HG02884 (cell line): ENCODE results near the gene ASAP2.
"Not testable (repeated sequence)": the region's sequence is repeated elsewhere in the genome, so short reads cannot be mapped to it uniquely, and the experiment has no call there.

Experiments used
- ATAC-seq: cut with Tn5 transposase; IDR thresholded peaks from one replicate; pipeline ENCODE4 v1.9.1; 2021; ENCODE audit warnings: mild to moderate bottlenecking, moderate library complexity; ENCODE audit not compliant: unreplicated experiment

Gene ASAP2

GRCh38 chr2:9210030-9210429 lies 3.4 kb downstream of the ASAP2 start:
- no peak for ATAC-seq

DNA sequence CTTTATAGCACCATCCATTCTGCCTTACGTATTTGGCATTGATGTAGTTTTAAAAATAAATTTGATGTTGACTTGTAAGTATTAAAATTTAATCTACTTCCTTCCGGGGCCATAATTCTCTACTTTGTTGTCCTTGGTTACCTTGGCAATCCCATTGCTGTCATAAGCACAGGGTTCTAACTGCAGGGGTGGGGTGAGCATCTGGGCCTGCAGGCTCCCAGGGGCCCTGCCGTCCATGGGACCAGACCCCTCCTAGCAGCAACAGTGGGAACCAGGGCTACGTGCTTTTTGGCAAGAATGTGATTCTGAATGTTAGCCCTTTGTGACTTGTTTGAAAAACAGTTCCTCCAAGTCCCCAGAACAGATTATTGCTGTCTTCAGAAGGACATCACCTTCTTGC lies 4.9 kb downstream of the ASAP2 start:
- ATAC-seq: no peak

GRCh38 chr2:9212010-9212635 lies 5.5 kb downstream of the ASAP2 start:
- ATAC-seq: no peak

- ATAC-seq: no peak
Observed at GRCh38 chr2:9212661-9213411, 6.2 kb downstream of the ASAP2 start.

- no peak for ATAC-seq
Observed at GRCh38 chr2:9213477-9214051, 7.0 kb downstream of the ASAP2 start.

GRCh38 chr2:9214873-9215272 lies 8.3 kb downstream of the ASAP2 start:
- ATAC-seq: no peak

- no peak for ATAC-seq
Observed at GRCh38 chr2:9215680-9216079, 9.1 kb downstream of the ASAP2 start.

DNA sequence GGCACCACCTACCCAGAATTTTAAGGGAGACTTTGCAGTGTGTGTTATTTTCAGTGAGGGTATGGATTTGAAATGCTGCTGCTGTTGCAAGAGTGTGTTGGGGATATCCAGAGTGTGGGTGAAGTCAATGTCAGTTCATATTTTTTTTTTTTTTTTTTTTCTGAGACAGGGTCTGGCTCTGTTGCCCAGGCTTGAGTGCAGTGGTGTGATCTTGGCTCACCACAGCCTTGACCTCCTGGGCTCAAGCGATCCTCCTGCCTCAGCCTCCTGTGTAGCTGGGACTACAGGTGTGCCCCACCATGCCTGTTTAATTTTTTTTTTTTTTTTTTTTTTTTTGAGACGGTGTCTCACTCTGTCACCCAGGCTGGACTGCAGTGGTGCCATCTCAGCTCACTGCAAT lies 9.5 kb downstream of the ASAP2 start:
- ATAC-seq: not testable (repeated sequence)

- ATAC-seq: no peak
Observed at GRCh38 chr2:9217838-9218770, 11.5 kb downstream of the ASAP2 start.

- ATAC-seq: no peak
Observed at GRCh38 chr2:9219027-9219445, 12.4 kb downstream of the ASAP2 start.

GRCh38 chr2:9220201-9220600 lies 13.6 kb downstream of the ASAP2 start:
- ATAC-seq: no peak

GRCh38 chr2:9221223-9221622 lies 14.6 kb downstream of the ASAP2 start:
- ATAC-seq: no peak

GRCh38 chr2:9222239-9222892 lies 15.8 kb downstream of the ASAP2 start:
- no peak for ATAC-seq

DNA sequence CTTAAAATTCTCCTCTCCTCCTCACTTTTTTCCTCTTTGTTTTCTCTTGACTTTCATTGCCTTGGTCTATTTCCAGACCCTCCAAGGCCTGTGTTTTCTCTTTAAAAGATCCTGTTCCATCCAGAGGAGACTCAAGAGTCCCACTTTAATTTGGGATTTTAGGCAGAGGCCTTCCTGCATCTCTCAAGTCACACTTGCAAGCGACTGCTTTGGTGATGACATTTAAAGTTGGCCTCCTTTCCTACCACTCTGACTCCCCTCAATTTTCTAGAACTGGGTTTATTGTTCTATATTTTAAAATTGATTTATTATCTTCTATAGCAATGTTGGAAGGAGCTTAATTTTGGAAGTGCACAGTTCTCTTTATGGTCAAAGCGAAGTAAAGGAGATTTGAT lies 16.3 kb downstream of the ASAP2 start:
- ATAC-seq: no peak

- ATAC-seq: no peak
Observed at GRCh38 chr2:9225806-9226205, 19.2 kb downstream of the ASAP2 start.

DNA sequence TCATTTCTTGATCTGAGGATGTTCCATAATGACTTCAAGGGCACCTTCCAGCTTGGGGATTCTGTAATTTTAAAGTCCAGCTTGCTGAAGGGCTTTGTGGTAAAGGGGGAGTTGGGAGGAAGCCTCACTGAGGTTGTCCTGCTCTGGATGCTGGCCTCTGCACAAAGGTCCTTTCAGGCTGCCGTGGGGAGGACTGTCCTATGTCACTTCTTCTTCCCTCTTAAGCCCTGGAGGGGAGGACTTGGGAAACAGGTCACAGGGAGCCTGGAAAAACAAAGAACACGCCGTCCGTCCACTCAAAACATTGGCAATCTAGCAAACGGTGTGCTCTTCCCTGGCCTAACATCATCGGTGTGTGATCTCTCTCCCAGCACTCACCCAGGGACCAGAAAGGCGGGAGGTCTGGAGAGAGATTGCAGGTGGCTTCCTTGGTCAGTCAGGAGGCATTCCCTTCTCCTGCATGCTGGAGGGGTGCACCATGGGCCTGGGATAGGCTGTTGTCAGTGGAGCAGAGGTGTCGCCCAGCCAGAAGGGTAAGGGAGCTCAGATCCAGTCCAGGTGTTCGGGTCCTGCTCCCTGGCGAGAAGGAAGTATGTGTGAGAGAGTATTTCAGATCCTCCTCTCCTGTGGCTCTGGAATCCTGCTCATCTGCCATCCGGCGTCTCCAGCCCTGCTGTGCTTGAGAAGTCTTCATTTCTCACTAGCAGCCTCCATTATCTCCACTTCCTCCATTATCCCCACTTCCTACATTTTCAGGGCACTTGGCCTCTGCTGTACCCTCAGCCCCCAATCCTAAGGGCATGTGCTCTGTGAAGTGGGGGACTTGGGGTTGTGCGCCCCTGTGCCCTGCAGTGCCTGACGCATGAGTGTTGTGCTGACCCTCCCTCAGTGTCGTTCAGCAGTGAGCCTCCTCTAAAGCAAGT lies 20.1 kb downstream of the ASAP2 start:
- no peak for ATAC-seq

DNA sequence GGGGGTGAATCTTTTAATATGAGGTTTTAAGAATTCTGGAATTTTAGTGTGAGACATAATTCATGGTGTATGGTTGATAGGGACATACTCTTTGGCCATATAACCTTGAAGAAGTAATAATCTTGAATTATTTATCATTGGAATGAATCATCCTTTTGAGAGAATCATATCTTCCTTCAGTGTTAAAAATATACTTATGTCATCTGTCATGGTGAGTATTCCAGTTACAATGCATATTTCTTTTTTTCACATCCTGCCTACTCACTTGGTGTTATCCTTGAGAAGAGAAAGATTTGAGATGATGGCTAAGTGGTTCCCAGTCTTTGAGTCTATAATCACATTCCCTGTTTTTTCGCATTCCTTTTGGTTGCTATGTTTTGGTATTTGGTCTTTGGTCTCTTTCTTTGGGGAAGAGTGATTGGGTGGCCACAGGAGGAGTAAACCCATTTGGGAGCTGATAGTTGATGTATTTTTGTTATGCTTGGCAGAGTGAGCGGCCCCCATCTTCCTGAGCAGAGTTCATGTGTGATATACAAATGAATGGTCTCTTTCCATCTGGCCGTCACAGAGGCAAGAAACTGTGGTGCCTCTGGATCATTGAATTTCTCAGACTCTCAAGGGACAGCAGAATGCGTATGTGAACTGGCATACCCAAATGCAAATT lies 21.6 kb downstream of the ASAP2 start:
- ATAC-seq: no peak

DNA sequence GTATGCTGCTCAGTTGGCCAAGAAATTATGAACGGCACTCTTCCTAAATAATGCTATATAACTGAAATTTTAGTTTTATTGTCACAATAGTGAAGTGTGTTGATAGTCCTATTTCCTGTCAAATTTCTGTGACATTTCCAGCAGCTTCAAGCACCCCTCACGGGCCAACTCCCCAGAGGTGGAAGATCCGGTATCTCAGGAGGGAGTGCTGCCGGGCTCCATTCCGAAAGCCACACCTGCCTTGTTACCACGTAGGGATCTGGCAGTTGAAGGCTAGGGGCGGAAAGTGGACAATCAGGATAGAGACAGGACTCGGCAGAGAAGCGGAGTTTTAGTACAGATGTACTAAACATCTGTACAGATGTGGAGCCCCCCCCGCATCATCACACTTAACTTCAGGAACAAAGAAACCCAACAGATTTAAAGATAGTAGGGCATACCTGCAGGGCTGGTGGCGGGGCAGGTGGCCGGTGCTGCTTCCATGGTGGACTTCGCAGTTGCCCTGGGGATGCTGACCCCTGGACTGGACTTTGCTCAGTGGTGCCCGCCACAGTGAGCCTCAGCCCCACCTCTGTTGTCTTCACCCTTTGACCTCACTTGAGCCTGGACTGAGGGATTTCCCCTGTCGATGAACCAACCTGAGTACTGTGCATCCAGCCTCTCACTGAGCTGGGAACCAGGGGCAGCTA lies 22.3 kb downstream of the ASAP2 start:
- ATAC-seq: no peak

GRCh38 chr2:9229470-9229820 lies 22.8 kb downstream of the ASAP2 start:
- ATAC-seq: no peak
